ENCODE data around the gene SIL1. TPM values are rescaled to one million over a fixed set of nuclear protein-coding genes. Genes with fewer than 3 reads are reported as not detected.

SIL1 gene
- total and polyA plus RNA-seq, 2 of the 4 experiments (the other 2 are of a cell fraction): 56.1 to 66.0 TPM

DNA sequence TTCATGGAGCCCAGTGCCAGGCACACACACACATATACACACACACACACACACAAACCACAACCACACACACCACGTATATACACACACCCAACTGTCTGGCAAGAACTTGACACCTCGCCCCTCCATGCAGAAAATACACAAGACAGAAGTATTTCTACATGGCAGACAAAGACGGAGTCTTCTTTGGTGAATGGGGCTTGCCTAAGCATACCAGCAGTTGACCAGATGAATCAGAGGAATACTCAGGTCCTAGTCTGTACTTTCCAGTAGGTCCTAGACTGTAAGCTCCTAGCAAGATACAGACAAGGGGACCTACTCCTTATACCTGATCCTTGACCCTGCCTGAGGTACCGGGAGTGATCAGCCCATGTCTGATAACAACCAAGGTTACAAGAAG is 60.1 kb downstream of the SIL1 start:
- Histone ChIP-seq H3K36me3 (ENCODE audit: control insufficient read depth, insufficient read depth, low read length) (no peaks in the 10 kb centered on the region), H2AK9ac (replicated peaks; ENCODE audit: low read depth, low read length, poor library complexity) (no peak overlapping the region), H2BK120ac (ENCODE audit: low read depth, low read length) (no peak overlapping the region), H3K79me1 (ENCODE audit: low read depth in 1 of 2, low read length in 2 of 2) (peaks cover 7 to 43% of the 10 kb centered on the region in 2 experiments; a peak in 3 of 4 replicates), H3K4me3 (ENCODE audit: insufficient read depth, low read depth, low read length) (no peak overlapping the region), H4K20me1 (ENCODE audit: insufficient read depth, low read length) (peaks cover 34% of the 10 kb centered on the region; the same call in 1 of the 2 replicates), H3K14ac (replicated peaks; ENCODE audit: low read depth, low read length) (no peak overlapping the region; the same call in 1 of the 2 replicates), H3K9ac (ENCODE audit: low read depth, low read length) (no peak overlapping the region), H3K56ac (ENCODE audit: extremely low read depth, insufficient read depth, low read length) (no peak overlapping the region), H4K91ac (ENCODE audit: insufficient read depth, low read depth, low read length) (no peak overlapping the region), H2BK15ac (ENCODE audit: low read depth, low read length) (no peak overlapping the region; the same call in 2 of the 3 replicates), H2AK5ac (ENCODE audit: low read depth, low read length) (peak overlapping the region; percentile 36), H3K4ac (ENCODE audit: low read depth, low read length) (peak overlapping the region; percentile 15; the same call in 1 of the 2 replicates), H4K8ac (ENCODE audit: low read depth in 2 of 2, low read length in 2 of 2) (no peak overlapping the region), H3K4me2 (ENCODE audit: low read depth, low read length) (no peak overlapping the region), H3K27ac (ENCODE audit: insufficient read depth, low read length) (no peak overlapping the region), H3K9me1 (ENCODE audit: insufficient read depth, low read length) (peaks cover 13% of the 10 kb centered on the region), H3K23ac (ENCODE audit: low read depth, low read length) (no peak overlapping the region), H2BK20ac (ENCODE audit: low read depth, low read length) (peak overlapping the region; percentile 26; the same call in 1 of the 2 replicates), H4K5ac (ENCODE audit: low read depth, low read length) (no peak overlapping the region), H3K27me3 (ENCODE audit: control insufficient read depth, insufficient read depth, low read length) (no peaks in the 10 kb centered on the region), H3K4me1 (ENCODE audit: control insufficient read depth, insufficient read depth, low read length) (peaks cover 18% of the 10 kb centered on the region), H3K18ac (ENCODE audit: low read depth, low read length) (no peak overlapping the region), H2AFZ (replicated peaks; ENCODE audit: low read length, poor library complexity) (peak overlapping the region; percentile 23), H3K9me3 (ENCODE audit: control insufficient read depth, insufficient read depth, low read length) (no peaks in the 10 kb centered on the region), H2BK5ac (ENCODE audit: low read depth, low read length, poor library complexity, severe bottlenecking) (no peak overlapping the region)
- ChIA-PET POLR2A (ENCODE audit: unreplicated experiment) (no interaction called here), CTCF (no interaction called here)
- in situ Hi-C loops (cut with MboI; ENCODE audit: low sequenced_read_pairs): no loop called here
- dilution Hi-C loops (cut with HindIII; ENCODE audit: low sequenced_read_pairs, unreplicated experiment): no loop called here
- WGBS, 2 experiments (ENCODE audit: extremely low coverage in 2 of 2, insufficient read length in 1 of 2): no CpG with 5 or more reads among the region's 4 CpGs
- no TSS peak for BruUV-seq (replicated peaks)
- intact Hi-C loops (cut with micrococcal nuclease): loop anchor here (2.0 kb wide), 1 partner anchor 31 kb away; no protein-coding TSS in a partner anchor
- DNase-seq (peak; percentile 39), ATAC-seq (ENCODE audit: low read depth) (0 out of 2 replicates have a peak, but pooled peaks have one; percentile 11)
- no peak for TF ChIP-seq CEBPB (IDR thresholded peaks at IDR 0.05; ENCODE audit: low read depth, low read length)
- no peak for TF ChIP-seq RFX5 (IDR thresholded peaks at IDR 0.05; ENCODE audit: low read depth, low read length)
- TF ChIP-seq, protein P1, sequence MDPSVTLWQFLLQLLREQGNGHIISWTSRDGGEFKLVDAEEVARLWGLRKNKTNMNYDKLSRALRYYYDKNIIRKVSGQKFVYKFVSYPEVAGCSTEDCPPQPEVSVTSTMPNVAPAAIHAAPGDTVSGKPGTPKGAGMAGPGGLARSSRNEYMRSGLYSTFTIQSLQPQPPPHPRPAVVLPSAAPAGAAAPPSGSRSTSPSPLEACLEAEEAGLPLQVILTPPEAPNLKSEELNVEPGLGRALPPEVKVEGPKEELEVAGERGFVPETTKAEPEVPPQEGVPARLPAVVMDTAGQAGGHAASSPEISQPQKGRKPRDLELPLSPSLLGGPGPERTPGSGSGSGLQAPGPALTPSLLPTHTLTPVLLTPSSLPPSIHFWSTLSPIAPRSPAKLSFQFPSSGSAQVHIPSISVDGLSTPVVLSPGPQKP (IDR thresholded peaks at IDR 0.05; ENCODE audit: borderline replicate concordance, low read depth, low read length): no peak
- TF ChIP-seq MAFK (IDR thresholded peaks at IDR 0.05; ENCODE audit: low read depth, low read length): no peak
- TF ChIP-seq CHD1 (IDR thresholded peaks at IDR 0.05; ENCODE audit: low read depth, low read length): no peak
- TF ChIP-seq MXI1 (IDR thresholded peaks at IDR 0.05; ENCODE audit: borderline replicate concordance, low read depth, low read length): no peak
- no peak for TF ChIP-seq BHLHE40 (IDR thresholded peaks at IDR 0.05; ENCODE audit: low read depth, low read length)
- no peak for TF ChIP-seq NFE2L2 (IDR thresholded peaks at IDR 0.05; ENCODE audit: low read depth, low read length)
- TF ChIP-seq RCOR1 (IDR thresholded peaks at IDR 0.05; ENCODE audit: insufficient replicate concordance, low read length): no peak
- TF ChIP-seq MAZ (IDR thresholded peaks at IDR 0.05; ENCODE audit: borderline replicate concordance, low read depth, low read length): no peak
- TF ChIP-seq, protein P2, sequence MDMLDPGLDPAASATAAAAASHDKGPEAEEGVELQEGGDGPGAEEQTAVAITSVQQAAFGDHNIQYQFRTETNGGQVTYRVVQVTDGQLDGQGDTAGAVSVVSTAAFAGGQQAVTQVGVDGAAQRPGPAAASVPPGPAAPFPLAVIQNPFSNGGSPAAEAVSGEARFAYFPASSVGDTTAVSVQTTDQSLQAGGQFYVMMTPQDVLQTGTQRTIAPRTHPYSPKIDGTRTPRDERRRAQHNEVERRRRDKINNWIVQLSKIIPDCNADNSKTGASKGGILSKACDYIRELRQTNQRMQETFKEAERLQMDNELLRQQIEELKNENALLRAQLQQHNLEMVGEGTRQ (IDR thresholded peaks at IDR 0.05; ENCODE audit: low read depth, low read length): no peak
